HL-60 (cell line): Measurements from ENCODE around the gene CYP27C1.

Experiments used
- CTCF ChIP-seq: IDR thresholded peaks from one replicate; pipeline ENCODE4 v1.5.1; 2011; ENCODE audit warnings: low read length, control low read depth, inconsistent platforms; ENCODE audit not compliant: insufficient read depth
- GABPA ChIP-seq: IDR thresholded peaks from 2 replicates; pipeline ENCODE4 v1.6.1; 2012; ENCODE audit warnings: low read depth
- POLR2AphosphoS5 ChIP-seq: IDR thresholded peaks from 2 replicates; pipeline ENCODE4 v1.6.1; 2012; ENCODE audit warnings: low read depth
- SPI1 ChIP-seq: IDR thresholded peaks from 2 replicates; pipeline ENCODE4 v1.6.1; 2012; ENCODE audit warnings: low read depth, mild to moderate bottlenecking, borderline replicate concordance
- TF ChIP-seq, protein P1 (sequence below): IDR thresholded peaks from 2 replicates; pipeline ENCODE4 v1.6.1; 2012; ENCODE audit warnings: low read depth; ENCODE audit not compliant: insufficient replicate concordance

- no peak for TF ChIP-seq CTCF
- TF ChIP-seq, protein P1, sequence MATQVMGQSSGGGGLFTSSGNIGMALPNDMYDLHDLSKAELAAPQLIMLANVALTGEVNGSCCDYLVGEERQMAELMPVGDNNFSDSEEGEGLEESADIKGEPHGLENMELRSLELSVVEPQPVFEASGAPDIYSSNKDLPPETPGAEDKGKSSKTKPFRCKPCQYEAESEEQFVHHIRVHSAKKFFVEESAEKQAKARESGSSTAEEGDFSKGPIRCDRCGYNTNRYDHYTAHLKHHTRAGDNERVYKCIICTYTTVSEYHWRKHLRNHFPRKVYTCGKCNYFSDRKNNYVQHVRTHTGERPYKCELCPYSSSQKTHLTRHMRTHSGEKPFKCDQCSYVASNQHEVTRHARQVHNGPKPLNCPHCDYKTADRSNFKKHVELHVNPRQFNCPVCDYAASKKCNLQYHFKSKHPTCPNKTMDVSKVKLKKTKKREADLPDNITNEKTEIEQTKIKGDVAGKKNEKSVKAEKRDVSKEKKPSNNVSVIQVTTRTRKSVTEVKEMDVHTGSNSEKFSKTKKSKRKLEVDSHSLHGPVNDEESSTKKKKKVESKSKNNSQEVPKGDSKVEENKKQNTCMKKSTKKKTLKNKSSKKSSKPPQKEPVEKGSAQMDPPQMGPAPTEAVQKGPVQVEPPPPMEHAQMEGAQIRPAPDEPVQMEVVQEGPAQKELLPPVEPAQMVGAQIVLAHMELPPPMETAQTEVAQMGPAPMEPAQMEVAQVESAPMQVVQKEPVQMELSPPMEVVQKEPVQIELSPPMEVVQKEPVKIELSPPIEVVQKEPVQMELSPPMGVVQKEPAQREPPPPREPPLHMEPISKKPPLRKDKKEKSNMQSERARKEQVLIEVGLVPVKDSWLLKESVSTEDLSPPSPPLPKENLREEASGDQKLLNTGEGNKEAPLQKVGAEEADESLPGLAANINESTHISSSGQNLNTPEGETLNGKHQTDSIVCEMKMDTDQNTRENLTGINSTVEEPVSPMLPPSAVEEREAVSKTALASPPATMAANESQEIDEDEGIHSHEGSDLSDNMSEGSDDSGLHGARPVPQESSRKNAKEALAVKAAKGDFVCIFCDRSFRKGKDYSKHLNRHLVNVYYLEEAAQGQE = no peak
- TF ChIP-seq POLR2AphosphoS5 = no peak
- no peak for TF ChIP-seq GABPA
- TF ChIP-seq SPI1 = no peak
These were observed 56.2 kb downstream of the CYP27C1 start for GRCh38 chr2:127163921-127164320.
